Astrocyte (in vitro differentiated cells and primary cell): ENCODE measurements around the gene KCNQ5. TPM values are rescaled to one million over a fixed set of nuclear protein-coding genes. Genes with fewer than 3 reads are reported as not detected.

ENCODE experiments used
- DNase-seq: peaks from one replicate; pipeline ENCODE4 v3.0.0-alpha.2; 2010; ENCODE audit warnings: low read depth
- FAIRE-seq: peaks from 2 replicates; lab custom pipeline; 2011; peaks lifted over from hg19 to GRCh38; lab: Jason Lieb, UNC
- H2AFZ ChIP-seq: 2 replicates; pipeline ENCODE4 v1.6.0; 2012; ENCODE audit warnings: low read depth, low read length, inconsistent platforms
- H3K27ac ChIP-seq: 2 replicates; pipeline ENCODE4 v1.5.1; 2011; ENCODE audit warnings: low read depth, low read length, inconsistent platforms
- H3K27me3 ChIP-seq: 2 replicates; pipeline ENCODE4 v1.6.0; 2011; ENCODE audit warnings: low read length, inconsistent platforms; ENCODE audit not compliant: insufficient read depth
- H3K36me3 ChIP-seq: 2 replicates; pipeline ENCODE4 v1.5.1; 2011; ENCODE audit warnings: low read length, inconsistent platforms; ENCODE audit not compliant: insufficient read depth
- H3K4me1 ChIP-seq: 2 replicates; pipeline ENCODE4 v1.5.1; 2011; ENCODE audit warnings: low read length, inconsistent platforms; ENCODE audit not compliant: insufficient read depth
- H3K4me2 ChIP-seq: 2 replicates; pipeline ENCODE4 v1.6.0; 2012; ENCODE audit warnings: low read length, inconsistent platforms
- H3K4me3 ChIP-seq: 2 replicates; pipeline ENCODE4 v1.5.1; 2011; ENCODE audit warnings: low read depth, mild to moderate bottlenecking, low read length, inconsistent platforms; ENCODE audit not compliant: insufficient read depth
- H3K79me2 ChIP-seq: 2 replicates; pipeline ENCODE4 v1.6.0; 2012; ENCODE audit warnings: mild to moderate bottlenecking, low read length, inconsistent platforms; ENCODE audit not compliant: insufficient read depth
- H3K9ac ChIP-seq: 2 replicates; pipeline ENCODE4 v1.6.0; 2012; ENCODE audit warnings: mild to moderate bottlenecking, low read length, inconsistent platforms
- H3K9me3 ChIP-seq: 2 replicates; pipeline ENCODE4 v1.5.1; 2012; ENCODE audit warnings: low read depth, mild to moderate bottlenecking, low read length, inconsistent platforms; ENCODE audit not compliant: insufficient read depth
- H4K20me1 ChIP-seq: 2 replicates; pipeline ENCODE4 v1.6.0; 2012; ENCODE audit warnings: low read length, inconsistent platforms; ENCODE audit not compliant: insufficient read depth
- H3K27ac Mint-ChIP-seq: one replicate; pipeline ENCODE4 v1.8.0; 2021; ENCODE audit warnings: mild to moderate bottlenecking, mixed read lengths; ENCODE audit not compliant: unreplicated experiment
- H3K27me3 Mint-ChIP-seq: one replicate; pipeline ENCODE4 v1.8.0; 2021; ENCODE audit warnings: low read depth, mixed read lengths; ENCODE audit not compliant: unreplicated experiment
- H3K36me3 Mint-ChIP-seq: one replicate; pipeline ENCODE4 v1.8.0; 2021; ENCODE audit warnings: low read depth, mixed read lengths; ENCODE audit not compliant: unreplicated experiment
- H3K4me1 Mint-ChIP-seq: one replicate; pipeline ENCODE4 v1.8.0; 2021; ENCODE audit warnings: low read depth, mixed read lengths; ENCODE audit not compliant: unreplicated experiment
- H3K4me3 Mint-ChIP-seq: one replicate; pipeline ENCODE4 v1.8.0; 2021; ENCODE audit warnings: mild to moderate bottlenecking, moderate library complexity, mixed read lengths; ENCODE audit not compliant: unreplicated experiment
- H3K9me3 Mint-ChIP-seq: one replicate; pipeline ENCODE4 v1.8.0; 2021; ENCODE audit warnings: mild to moderate bottlenecking, mixed read lengths; ENCODE audit not compliant: unreplicated experiment
- EZH2 ChIP-seq: IDR thresholded peaks from 2 replicates; pipeline ENCODE4 v1.6.1; 2012; ENCODE audit warnings: mild to moderate bottlenecking, low read length, inconsistent platforms; ENCODE audit not compliant: insufficient read depth
- total RNA-seq: library from RNA; stranded (reverse); gene quantifications from 2 replicates; pipeline ENCODE4 v1.2.1, GENCODE V29; 2021
- TF ChIP-seq, protein P1 (sequence below): IDR thresholded peaks from 2 replicates; pipeline ENCODE4 v1.5.1; 2011; ENCODE audit warnings: low read depth, mild to moderate bottlenecking, inconsistent platforms, low read length, moderate library complexity; ENCODE audit not compliant: insufficient read depth

KCNQ5 gene
- total RNA-seq, 1 donor from 2014 or later: 2.0 TPM

DNA sequence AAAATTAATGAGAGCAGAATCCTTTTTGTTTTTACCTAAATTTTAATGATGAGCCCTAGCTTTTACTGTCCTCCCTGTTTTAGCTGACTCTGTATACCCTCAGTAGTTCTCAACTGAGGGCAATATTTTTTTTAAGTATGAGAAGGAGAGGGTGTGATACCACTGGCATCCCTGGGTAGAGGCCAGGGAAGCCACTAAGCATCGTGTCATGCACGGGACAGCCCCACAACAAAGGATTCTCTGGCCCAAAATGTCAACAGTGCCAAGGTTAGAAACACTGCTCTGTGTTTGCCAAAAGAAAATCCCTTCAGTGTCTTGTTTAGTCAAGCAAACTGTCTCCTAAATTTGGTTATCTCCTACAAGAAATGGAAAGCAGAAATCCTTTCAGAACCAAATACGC, 210.4 kb downstream of the KCNQ5 start:
- Histone ChIP-seq H3K4me2 (no peak overlapping the region), H3K27me3 (no peaks in the 10 kb centered on the region), H3K9me3 (no peaks in the 10 kb centered on the region), H2AFZ (no peak overlapping the region), H3K4me3 (no peak overlapping the region), H4K20me1 (no peaks in the 10 kb centered on the region), H3K36me3 (no peaks in the 10 kb centered on the region), H3K9ac (no peak overlapping the region), H3K4me1 (no peaks in the 10 kb centered on the region), H3K27ac (no peak overlapping the region), H3K79me2 (no peaks in the 10 kb centered on the region)
- Mint-ChIP-seq H3K27ac (no peak overlapping the region), H3K36me3 (no peaks in the 10 kb centered on the region), H3K9me3 (peaks cover 7% of the 10 kb centered on the region), H3K4me1 (peaks cover under 1% of the 10 kb centered on the region), H3K4me3 (no peak overlapping the region), H3K27me3 (no peaks in the 10 kb centered on the region)
- TF ChIP-seq EZH2: no peak
- TF ChIP-seq, protein P1, sequence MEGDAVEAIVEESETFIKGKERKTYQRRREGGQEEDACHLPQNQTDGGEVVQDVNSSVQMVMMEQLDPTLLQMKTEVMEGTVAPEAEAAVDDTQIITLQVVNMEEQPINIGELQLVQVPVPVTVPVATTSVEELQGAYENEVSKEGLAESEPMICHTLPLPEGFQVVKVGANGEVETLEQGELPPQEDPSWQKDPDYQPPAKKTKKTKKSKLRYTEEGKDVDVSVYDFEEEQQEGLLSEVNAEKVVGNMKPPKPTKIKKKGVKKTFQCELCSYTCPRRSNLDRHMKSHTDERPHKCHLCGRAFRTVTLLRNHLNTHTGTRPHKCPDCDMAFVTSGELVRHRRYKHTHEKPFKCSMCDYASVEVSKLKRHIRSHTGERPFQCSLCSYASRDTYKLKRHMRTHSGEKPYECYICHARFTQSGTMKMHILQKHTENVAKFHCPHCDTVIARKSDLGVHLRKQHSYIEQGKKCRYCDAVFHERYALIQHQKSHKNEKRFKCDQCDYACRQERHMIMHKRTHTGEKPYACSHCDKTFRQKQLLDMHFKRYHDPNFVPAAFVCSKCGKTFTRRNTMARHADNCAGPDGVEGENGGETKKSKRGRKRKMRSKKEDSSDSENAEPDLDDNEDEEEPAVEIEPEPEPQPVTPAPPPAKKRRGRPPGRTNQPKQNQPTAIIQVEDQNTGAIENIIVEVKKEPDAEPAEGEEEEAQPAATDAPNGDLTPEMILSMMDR: no peak
- DNase-seq: no peak
- FAIRE-seq: peak; percentile 54

DNA sequence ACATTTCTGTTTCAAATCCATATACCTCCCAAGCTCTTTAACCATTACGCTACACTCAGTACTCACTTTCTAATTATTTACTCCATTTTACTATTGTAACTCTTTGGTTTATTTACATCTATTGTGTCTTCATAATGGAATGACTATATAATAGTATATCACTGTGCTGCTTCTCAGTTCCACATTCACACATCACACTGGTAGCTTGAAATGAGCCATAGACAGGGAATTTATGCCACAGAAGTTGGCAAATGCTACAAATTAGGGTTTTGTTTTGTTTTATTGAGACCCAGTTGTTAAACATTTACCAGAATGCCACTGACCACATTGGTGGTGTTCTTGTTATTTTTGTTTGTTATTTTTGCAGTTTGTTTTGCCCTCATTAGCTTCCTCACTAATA, 213.9 kb downstream of the KCNQ5 start:
- no peaks in the 10 kb centered on the region for H3K36me3 Mint-ChIP-seq
- H3K27ac Mint-ChIP-seq: no peak overlapping the region
- no peak overlapping the region for H3K9ac ChIP-seq
- H3K9me3 ChIP-seq: no peaks in the 10 kb centered on the region
- no peaks in the 10 kb centered on the region for H3K4me1 Mint-ChIP-seq
- H3K36me3 ChIP-seq: no peaks in the 10 kb centered on the region
- H2AFZ ChIP-seq: no peak overlapping the region
- no peak overlapping the region for H3K4me3 ChIP-seq
- no peaks in the 10 kb centered on the region for H3K79me2 ChIP-seq
- H3K4me2 ChIP-seq: no peak overlapping the region
- no peaks in the 10 kb centered on the region for H3K27me3 Mint-ChIP-seq
- no peaks in the 10 kb centered on the region for H3K27me3 ChIP-seq
- no peaks in the 10 kb centered on the region for H4K20me1 ChIP-seq
- no peaks in the 10 kb centered on the region for H3K4me1 ChIP-seq
- H3K9me3 Mint-ChIP-seq: peaks cover 2% of the 10 kb centered on the region
- FAIRE-seq (no peak), DNase-seq (no peak)
- H3K4me3 Mint-ChIP-seq: no peak overlapping the region
- no peak overlapping the region for H3K27ac ChIP-seq
- TF ChIP-seq EZH2: no peak
- TF ChIP-seq, protein P1: no peak

DNA sequence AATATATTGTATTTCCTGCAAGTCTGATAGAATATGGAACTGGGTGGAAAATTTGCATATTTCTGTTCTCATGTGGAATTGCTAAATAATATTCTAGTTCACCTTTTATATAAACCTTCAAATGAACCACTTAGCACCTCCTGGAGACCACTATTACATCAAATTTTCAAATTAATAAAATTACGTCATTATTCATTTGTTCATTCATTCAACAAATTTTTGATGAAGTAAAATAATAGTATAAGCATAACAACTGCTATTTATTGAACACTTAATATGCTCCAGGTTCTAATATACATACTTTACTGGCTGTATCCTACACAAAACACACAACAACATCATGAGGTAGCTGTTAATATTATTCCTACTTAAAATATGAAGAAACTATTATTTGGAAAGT, 215.1 kb downstream of the KCNQ5 start:
- Histone ChIP-seq H3K79me2 (no peaks in the 10 kb centered on the region), H3K36me3 (no peaks in the 10 kb centered on the region), H3K4me1 (no peaks in the 10 kb centered on the region), H4K20me1 (no peaks in the 10 kb centered on the region), H3K9ac (no peak overlapping the region), H2AFZ (no peak overlapping the region), H3K27me3 (no peaks in the 10 kb centered on the region), H3K9me3 (no peaks in the 10 kb centered on the region), H3K27ac (no peak overlapping the region), H3K4me2 (no peak overlapping the region), H3K4me3 (no peak overlapping the region)
- Mint-ChIP-seq H3K9me3 (no peaks in the 10 kb centered on the region), H3K4me1 (no peaks in the 10 kb centered on the region), H3K27me3 (no peaks in the 10 kb centered on the region), H3K36me3 (no peaks in the 10 kb centered on the region), H3K27ac (no peak overlapping the region), H3K4me3 (no peak overlapping the region)
- TF ChIP-seq, protein P1: no peak
- no peak for TF ChIP-seq EZH2
- FAIRE-seq (no peak), DNase-seq (no peak)
